HL-60/S4 treated with retinoic acid at 250 ng/mL for 4 days and 3 days (cell line): ENCODE data around the gene COL25A1.

Source experiments
- in situ Hi-C: fragments of 300-500 bp; cut with MboI; formaldehyde crosslinking; loops from 2 replicates; pipeline ENCODE4 v1.7.0; 2022; ENCODE audit warnings: low sequenced_read_pairs

The COL25A1 gene

DNA sequence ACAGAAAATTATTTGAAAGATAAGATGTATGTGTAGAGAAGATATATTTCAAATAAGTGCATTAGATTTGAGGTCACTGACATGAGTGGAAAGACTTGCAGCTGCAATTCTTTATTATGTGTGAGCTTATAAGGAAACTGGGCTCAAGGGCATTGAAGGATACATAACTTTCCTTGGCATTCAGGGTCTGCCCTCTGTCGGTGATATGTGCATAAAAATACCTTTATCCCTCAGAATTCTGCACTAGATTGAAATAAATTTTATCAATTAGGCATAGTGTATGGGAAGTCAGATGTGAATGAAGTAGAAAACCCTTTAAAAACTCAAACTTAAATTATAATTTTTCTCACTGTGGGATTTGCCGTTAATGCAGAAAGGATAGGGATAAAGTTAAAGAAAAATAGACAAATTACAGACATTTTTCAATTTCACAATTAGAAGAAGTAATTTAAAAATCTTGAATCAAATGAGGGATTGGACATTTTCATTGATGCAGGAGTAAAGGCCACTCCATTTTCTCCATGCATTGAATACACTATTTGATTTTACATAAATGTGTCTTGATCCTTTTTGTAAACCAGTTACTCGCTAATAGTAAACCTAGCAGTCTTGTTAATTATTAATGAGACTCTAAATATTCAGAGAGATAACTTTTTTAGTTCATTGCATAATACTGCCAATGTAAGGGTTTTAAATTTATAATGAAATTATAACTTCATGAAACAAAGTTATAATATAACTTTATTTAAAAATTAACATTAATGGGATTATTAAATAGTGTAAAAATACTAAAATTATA, 518.6 kb downstream of the COL25A1 start:
- in situ Hi-C loops: no loop called here

DNA sequence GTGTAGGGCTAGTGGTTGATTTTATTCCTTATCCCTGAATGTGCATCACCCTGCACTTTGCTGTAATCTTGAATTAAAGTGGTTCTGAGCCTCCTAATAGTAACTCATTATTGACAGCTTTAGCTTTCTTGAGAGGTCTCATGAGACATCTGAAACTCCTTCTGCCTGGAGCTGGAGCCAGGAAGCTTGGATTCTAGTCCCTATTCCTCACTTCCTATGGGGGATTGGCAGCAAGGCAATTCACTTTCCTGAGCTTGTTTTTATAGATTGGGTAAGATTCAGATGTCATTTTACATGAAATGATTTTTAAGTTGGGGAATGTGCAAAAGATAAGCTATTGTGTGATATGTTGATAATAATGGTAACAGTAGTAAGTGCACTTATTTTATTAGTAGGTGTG, 522.5 kb downstream of the COL25A1 start:
- in situ Hi-C loops: no loop called here

DNA sequence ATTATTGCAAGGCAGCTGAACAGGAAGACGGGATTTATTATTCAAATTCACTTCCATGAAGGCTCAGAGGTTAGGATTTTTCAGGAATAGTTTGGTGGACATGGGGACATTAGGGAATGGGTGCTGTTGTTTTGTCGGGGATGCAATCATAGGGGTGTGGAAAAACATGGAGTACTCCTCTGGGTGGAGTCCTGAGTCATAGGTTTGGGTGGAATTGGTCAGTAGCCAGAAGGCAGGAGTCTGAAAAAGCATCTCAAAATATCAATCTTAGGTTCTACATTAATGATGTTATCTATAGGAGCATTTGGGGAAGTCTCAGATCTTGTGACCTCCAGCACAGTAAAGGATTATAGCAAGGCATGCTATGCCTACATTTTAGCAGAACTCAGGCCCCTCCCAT, 525.1 kb downstream of the COL25A1 start:
- in situ Hi-C loops: no loop called here

DNA sequence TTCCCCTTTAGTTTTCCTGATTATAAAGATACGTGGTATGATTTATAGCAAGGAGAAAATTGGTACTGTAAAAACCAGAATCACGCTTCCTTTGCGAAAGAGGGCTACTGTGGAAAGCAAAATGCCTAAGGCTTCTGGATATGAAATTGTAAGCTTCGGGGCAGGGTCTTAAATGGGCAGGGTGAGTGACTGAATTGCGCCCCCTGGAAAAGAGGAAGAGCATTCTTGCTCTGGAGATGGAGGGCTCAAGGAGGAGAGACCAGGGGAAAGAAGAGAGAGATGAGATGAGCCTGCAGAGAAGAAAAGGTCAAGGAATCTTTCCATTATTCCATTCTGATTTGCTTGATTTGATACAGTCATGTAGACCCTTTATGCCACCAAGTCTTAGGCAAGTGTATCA, 526.5 kb downstream of the COL25A1 start:
- in situ Hi-C loops: no loop called here

DNA sequence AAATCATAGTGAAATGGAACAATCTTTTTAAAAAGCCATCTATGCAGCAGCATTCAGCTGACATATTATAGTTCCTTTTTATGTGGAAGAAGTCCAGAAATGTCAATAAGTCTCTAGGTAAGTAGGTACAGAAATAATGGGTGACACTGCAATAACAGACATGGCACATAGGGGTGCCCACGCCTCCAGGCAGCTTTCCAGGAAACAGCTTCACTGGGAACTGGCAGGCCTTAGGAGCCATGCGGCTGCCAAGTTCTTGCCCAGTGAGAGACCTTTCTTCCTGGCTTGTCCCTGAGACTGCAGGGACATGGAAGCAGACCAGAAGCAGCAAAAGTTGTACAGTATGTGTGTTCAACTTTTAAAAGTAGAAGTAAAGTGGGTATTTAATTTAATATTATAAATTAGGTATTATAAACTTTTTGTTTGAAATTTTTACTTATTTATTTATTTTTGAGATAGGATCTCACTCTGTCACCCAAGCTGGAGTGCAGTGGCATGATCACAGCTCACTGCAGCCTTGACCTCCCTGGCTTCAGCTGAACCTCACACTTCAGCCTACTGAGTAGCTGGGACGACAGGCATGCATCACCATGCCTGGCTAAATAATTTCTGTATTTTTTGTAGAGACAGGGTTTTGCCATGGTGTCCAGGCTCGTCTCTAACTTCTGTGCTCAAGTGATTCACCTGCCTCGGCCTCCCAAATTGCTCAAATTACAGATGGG, 527.5 kb downstream of the COL25A1 start:
- in situ Hi-C loops: no loop called here

DNA sequence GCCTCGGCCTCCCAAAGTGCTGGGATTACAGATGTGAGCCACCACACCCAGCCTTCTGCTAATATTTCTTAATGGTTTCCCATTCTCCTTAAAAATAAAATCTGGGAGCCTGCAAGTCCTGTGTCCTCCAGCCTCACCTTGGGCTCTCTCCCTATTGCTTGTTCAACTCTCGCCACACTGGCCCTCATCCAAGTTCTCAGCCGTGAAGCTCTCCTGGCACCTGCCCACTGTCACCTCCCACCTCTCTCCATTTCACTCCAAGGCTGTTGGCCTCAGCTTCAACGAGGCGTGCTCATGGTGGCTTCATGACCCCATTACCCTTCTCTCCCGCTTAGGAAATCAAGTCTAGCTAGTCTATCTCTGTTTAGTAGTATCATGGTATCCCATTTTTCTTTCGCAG, 530.1 kb downstream of the COL25A1 start:
- in situ Hi-C loops: no loop called here

DNA sequence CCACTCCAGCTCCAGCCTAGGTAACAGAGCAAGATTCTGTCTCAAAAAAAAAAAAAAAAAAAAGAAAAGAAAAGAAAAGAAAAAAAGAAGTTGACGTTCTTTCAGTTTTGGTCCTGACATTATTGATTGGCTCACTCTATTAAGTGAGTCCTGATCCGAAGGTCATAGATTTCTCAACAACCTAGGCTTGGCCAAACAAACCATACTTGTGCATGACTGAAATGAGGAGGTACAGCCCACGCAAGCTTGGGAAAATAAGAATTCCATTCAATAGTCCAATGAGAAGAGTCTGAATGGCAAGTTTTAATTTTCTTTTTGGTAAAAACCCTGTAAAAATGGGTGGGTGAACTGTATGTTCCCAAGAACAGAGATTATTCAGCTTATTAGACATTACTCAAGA, 536.4 kb downstream of the COL25A1 start:
- in situ Hi-C loops: no loop called here

DNA sequence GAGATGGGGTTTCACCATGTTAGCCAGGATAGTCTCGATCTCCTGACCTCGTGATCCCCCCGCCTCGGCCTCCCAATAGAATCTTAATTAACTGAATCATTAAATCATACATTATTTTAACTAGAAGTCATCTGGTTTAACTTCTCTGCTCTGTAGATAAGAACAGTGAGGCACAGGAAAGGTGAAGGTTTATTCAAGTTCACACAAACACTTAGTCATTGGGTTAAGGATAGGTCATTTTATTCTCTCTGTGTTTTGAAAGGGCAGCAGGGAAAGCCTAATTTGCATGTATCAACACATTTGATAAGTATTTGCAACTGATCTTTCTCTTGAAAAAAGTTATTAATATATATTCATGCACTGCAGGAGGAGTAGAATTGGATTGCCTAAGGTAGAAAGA, 538.5 kb downstream of the COL25A1 start:
- in situ Hi-C loops: no loop called here

DNA sequence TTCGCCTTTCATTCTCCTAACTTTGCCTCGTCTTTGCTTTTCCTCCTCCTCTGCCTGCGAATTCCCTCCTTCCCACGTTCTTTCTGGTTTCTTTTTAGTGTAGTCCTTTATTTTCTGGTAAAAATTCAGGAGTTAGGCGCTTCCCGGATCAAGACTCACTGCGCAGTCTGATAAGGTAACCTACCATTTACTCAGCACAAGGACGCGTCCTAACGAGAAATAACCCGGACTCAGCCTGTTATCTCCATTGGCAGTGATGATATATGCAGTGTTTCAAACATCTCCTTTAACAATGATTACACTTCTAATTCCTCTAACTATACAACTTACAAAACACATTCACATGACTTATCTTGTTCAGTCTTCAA, 539.2 kb downstream of the COL25A1 start:
- in situ Hi-C loops: no loop called here

DNA sequence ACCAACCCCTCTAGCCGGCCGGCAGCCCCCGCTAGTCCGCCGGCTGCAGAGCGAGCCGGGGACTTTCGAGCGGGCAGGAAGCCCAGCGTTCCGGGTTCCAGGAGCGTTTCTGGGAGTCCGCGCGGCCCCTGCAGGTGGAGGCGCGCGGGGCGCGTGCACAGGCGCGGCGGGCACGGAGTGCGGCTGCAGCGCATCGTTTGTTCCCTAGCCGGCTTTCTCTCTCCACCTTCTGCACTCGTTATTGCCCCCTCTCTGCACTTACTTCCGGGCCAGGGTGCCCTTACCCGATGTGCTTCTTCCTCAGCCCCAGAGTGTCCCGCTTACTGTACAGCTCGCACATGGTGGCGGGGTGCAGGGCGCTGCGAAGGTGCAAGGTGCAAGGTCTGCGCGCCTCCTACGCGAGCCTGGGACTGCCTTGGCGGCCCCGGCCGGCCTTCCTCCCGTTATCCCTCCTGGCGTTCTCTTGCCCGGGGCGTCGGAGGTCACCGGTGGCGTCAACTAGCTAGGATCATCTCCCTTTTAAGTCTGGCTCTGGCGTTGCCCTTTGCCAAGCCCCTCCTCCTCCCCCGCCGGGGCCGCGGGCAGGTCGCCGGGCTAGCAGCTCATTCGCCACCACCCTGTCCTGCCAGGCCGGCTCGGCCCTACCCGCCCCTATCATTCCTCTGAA, 539.8 kb downstream of the COL25A1 start, which contains the start of gene ETNPPL:
Gene ETNPPL, minus strand, starts transcription at position 495 of the 667 bp plus-strand sequence. Its CDS starts 155 bp downstream, at position 340.
- in situ Hi-C loops: no loop called here
